Activated B cell treated with CpG ODN at 0.5 μM for 24 hours (primary cell): ENCODE results near the gene FHAD1. TPM values are rescaled to one million over a fixed set of nuclear protein-coding genes. Genes with fewer than 3 reads are reported as not detected.

Experiments used
- ATAC-seq: fragments of 200-7000 bp; cut with Tn5 transposase; one replicate; pipeline ENCODE4 v1.10.0; 2021; ENCODE audit warnings: low read depth, mild to moderate bottlenecking, moderate library complexity
- CTCF ChIA-PET: fragments of 350-600 bp; sonication (Branson Sonifier 250); formaldehyde crosslinking; loops from one replicate; lab custom pipeline; 2021; ENCODE audit warnings: antibody characterized with exemption; lab: Charles Lee
- POLR2A ChIA-PET: fragments of 350-600 bp; sonication (Branson Sonifier 250); formaldehyde crosslinking; loops from one replicate; lab custom pipeline; 2021; ENCODE audit warnings: antibody characterized with exemption; lab: Charles Lee
- DNase-seq: peaks from one replicate; pipeline ENCODE4 v3.0.0; 2022
- H3K27ac Mint-ChIP-seq: one replicate; pipeline ENCODE4 v1.8.0; 2020; ENCODE audit warnings: mixed read lengths
- H3K27me3 Mint-ChIP-seq: one replicate; pipeline ENCODE4 v1.8.0; 2021; ENCODE audit warnings: mixed read lengths
- H3K36me3 Mint-ChIP-seq: one replicate; pipeline ENCODE4 v1.8.0; 2021; ENCODE audit warnings: low read depth, mixed read lengths
- H3K4me1 Mint-ChIP-seq: one replicate; pipeline ENCODE4 v1.8.0; 2021; ENCODE audit warnings: mixed read lengths
- H3K4me3 Mint-ChIP-seq: one replicate; pipeline ENCODE4 v1.8.0; 2020; ENCODE audit warnings: mild to moderate bottlenecking, mixed read lengths
- H3K9me3 Mint-ChIP-seq: one replicate; pipeline ENCODE4 v1.8.0; 2020; ENCODE audit warnings: mixed read lengths
- intact Hi-C: fragments of 100-400 bp; cut with micrococcal nuclease; formaldehyde crosslinking; loops from one replicate; pipeline ENCODE4 v1.15.1; 2024
- total RNA-seq: library from RNA; stranded (reverse); gene quantifications from 2 replicates; pipeline ENCODE4 v1.2.3, GENCODE V29; 2022
- TF ChIP-seq, protein P1 (sequence below): fragments of 200-600 bp; IDR thresholded peaks from one replicate; pipeline ENCODE4 v1.8.0; 2022; ENCODE audit warnings: antibody characterized with exemption, mild to moderate bottlenecking

The FHAD1 gene
- total RNA-seq, 1 donor from 2014 or later = not detected

- intact Hi-C loops = no loop called here
Measured at GRCh38 chr1:15238789-15239188, 8.2 kb upstream of the FHAD1 start.

DNA sequence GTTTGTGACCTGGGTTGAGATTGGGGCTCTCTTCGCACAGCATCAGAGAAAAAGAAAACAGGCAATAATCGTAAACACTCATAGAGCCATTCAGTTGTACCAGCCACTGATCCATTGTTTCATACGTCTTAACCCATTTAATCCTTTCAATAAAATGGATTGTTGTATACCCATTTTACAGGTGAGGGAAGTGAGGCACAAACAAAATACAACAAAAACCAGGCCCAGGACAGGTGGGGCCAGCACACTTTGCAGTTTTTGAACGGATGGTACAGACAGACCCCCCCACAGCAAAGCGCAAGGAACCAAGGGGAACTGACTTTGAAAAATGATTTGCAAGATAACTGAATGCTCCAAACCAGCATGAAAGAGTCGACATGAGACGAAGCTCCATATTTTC is 4.3 kb upstream of the FHAD1 start:
- no peak overlapping the region for H3K27ac Mint-ChIP-seq
- H3K4me3 Mint-ChIP-seq = no peak overlapping the region
- POLR2A ChIA-PET = no interaction called here
- ATAC-seq (no peak), DNase-seq (no peak)
- TF ChIP-seq, protein P1, sequence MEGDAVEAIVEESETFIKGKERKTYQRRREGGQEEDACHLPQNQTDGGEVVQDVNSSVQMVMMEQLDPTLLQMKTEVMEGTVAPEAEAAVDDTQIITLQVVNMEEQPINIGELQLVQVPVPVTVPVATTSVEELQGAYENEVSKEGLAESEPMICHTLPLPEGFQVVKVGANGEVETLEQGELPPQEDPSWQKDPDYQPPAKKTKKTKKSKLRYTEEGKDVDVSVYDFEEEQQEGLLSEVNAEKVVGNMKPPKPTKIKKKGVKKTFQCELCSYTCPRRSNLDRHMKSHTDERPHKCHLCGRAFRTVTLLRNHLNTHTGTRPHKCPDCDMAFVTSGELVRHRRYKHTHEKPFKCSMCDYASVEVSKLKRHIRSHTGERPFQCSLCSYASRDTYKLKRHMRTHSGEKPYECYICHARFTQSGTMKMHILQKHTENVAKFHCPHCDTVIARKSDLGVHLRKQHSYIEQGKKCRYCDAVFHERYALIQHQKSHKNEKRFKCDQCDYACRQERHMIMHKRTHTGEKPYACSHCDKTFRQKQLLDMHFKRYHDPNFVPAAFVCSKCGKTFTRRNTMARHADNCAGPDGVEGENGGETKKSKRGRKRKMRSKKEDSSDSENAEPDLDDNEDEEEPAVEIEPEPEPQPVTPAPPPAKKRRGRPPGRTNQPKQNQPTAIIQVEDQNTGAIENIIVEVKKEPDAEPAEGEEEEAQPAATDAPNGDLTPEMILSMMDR = no peak
- H3K27me3 Mint-ChIP-seq = peaks cover 23% of the 10 kb centered on the region
- no peaks in the 10 kb centered on the region for H3K9me3 Mint-ChIP-seq
- peaks cover 2% of the 10 kb centered on the region for H3K4me1 Mint-ChIP-seq
- intact Hi-C loops = no loop called here
- CTCF ChIA-PET = no interaction called here
- H3K36me3 Mint-ChIP-seq = no peaks in the 10 kb centered on the region

More at GRCh38 chr1:15238789-15239188, 8.2 kb upstream of the FHAD1 start:
- ChIA-PET CTCF (no interaction called here), POLR2A (no interaction called here)
- DNase-seq = no peak
- H3K9me3 Mint-ChIP-seq = no peaks in the 10 kb centered on the region
- H3K36me3 Mint-ChIP-seq = no peaks in the 10 kb centered on the region
- no peak for ATAC-seq
- no peak overlapping the region for H3K27ac Mint-ChIP-seq
- TF ChIP-seq, protein P1 = no peak
- no peak overlapping the region for H3K4me3 Mint-ChIP-seq
- no peaks in the 10 kb centered on the region for H3K4me1 Mint-ChIP-seq
- H3K27me3 Mint-ChIP-seq = peaks cover 7% of the 10 kb centered on the region

GRCh38 chr1:15243275-15244043 is 3.6 kb upstream of the FHAD1 start:
- no peaks in the 10 kb centered on the region for H3K36me3 Mint-ChIP-seq
- ATAC-seq (no peak), DNase-seq (no peak)
- H3K4me3 Mint-ChIP-seq = no peak overlapping the region
- CTCF ChIA-PET = no interaction called here
- H3K27me3 Mint-ChIP-seq = peaks cover 28% of the 10 kb centered on the region
- H3K9me3 Mint-ChIP-seq = no peaks in the 10 kb centered on the region
- POLR2A ChIA-PET = no interaction called here
- TF ChIP-seq, protein P1 = no peak
- peaks cover 3% of the 10 kb centered on the region for H3K4me1 Mint-ChIP-seq
- intact Hi-C loops = no loop called here
- H3K27ac Mint-ChIP-seq = no peak overlapping the region

GRCh38 chr1:15244813-15245212 is 2.2 kb upstream of the FHAD1 start:
- Mint-ChIP-seq H3K27ac (no peak overlapping the region), H3K36me3 (no peaks in the 10 kb centered on the region), H3K27me3 (peaks cover 36% of the 10 kb centered on the region), H3K4me1 (peaks cover 3% of the 10 kb centered on the region), H3K9me3 (no peaks in the 10 kb centered on the region), H3K4me3 (no peak overlapping the region)
- POLR2A ChIA-PET = no interaction called here
- TF ChIP-seq, protein P1 = no peak
- CTCF ChIA-PET = no interaction called here
- ATAC-seq = no peak
- intact Hi-C loops = no loop called here
- DNase-seq = no peak

DNA sequence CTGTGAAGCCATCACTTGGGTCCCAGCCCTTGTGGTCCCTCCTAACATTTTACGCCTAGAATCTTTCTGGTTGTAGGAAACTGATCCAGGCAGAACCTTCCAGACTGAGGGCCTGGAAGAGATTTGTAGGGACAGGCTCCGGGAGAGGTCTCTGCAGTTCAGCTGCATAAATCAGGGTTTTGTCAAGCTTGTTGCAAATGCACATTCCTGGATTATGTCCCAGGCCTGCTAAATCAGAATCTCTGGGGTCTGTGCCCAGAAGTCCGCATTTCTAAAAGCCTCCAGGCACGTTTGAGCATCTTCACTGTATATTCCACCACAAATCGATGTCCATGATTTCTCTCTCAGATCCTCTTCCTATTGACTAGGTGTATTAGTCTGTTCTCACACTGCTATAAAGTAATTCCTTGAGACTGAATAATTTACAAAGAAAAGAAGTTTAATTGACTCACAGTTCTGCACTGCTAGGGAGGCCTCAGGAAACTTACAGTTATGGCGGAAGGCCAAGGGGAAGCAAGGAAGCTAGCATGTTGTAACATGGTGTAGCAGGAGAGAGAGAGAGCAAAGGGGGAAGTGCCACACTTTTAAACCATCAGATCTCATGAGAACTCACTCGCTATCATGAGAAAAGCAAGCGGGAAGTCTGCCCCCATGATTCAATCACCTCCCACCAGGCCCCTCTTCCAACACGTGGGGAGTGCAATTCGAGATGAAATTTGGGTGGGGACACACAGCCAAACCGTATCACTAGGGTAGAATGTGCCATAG is 1.2 kb upstream of the FHAD1 start:
- ATAC-seq (no peak), DNase-seq (no peak)
- Mint-ChIP-seq H3K36me3 (no peaks in the 10 kb centered on the region), H3K4me1 (peaks cover 3% of the 10 kb centered on the region), H3K9me3 (no peaks in the 10 kb centered on the region), H3K27me3 (peaks cover 44% of the 10 kb centered on the region), H3K4me3 (no peak overlapping the region), H3K27ac (no peak overlapping the region)
- ChIA-PET CTCF (no interaction called here), POLR2A (no interaction called here)
- TF ChIP-seq, protein P1 = no peak
- intact Hi-C loops = no loop called here
